ENCODE measurements around the gene SAMD4A. TPM values are rescaled to one million over a fixed set of nuclear protein-coding genes. Genes with fewer than 3 reads are reported as not detected.

SAMD4A gene
- total RNA-seq, 4 donors from 2014 or later = 7.9 to 18.7 (median 14.4) TPM

DNA sequence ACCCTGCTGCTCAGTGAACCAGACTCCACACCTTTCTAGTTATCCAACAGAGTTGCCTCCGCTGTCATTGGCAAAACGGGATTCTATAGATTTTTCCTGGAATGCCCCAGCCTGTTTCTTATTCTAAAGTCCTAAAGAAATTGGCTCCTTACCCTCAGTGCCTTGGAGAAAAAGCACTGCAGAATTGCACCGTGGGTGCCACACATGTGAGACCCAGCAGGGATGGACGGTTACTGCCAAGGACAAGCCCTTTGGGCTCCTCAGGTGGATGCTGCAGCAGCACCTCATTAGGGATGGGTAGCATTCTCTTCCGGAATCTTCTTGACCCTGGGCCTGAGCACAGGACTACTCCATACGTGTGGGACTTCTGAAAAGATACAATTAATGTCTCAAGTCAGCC, 214.2 kb downstream of the SAMD4A start:
- TF ChIP-seq POLR2A (IDR thresholded peaks at IDR 0.05) = no peak
- TF ChIP-seq, protein P1, sequence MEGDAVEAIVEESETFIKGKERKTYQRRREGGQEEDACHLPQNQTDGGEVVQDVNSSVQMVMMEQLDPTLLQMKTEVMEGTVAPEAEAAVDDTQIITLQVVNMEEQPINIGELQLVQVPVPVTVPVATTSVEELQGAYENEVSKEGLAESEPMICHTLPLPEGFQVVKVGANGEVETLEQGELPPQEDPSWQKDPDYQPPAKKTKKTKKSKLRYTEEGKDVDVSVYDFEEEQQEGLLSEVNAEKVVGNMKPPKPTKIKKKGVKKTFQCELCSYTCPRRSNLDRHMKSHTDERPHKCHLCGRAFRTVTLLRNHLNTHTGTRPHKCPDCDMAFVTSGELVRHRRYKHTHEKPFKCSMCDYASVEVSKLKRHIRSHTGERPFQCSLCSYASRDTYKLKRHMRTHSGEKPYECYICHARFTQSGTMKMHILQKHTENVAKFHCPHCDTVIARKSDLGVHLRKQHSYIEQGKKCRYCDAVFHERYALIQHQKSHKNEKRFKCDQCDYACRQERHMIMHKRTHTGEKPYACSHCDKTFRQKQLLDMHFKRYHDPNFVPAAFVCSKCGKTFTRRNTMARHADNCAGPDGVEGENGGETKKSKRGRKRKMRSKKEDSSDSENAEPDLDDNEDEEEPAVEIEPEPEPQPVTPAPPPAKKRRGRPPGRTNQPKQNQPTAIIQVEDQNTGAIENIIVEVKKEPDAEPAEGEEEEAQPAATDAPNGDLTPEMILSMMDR (IDR thresholded peaks at IDR 0.05) = no peak
- intact Hi-C loops (cut with DNase I; ENCODE audit: low total_unique reads) = no loop called here
- WGBS, 2 donors = 81 to 83% methylated on average over 6 of the region's 6 CpGs
- peak in 1 of 2 donors; percentile 54 for DNase-seq (ENCODE audit: low spot score in 2 of 2)
- H3K4me3 ChIP-seq (ENCODE audit: low read depth, poor library complexity, severe bottlenecking) = no peak overlapping the region

DNA sequence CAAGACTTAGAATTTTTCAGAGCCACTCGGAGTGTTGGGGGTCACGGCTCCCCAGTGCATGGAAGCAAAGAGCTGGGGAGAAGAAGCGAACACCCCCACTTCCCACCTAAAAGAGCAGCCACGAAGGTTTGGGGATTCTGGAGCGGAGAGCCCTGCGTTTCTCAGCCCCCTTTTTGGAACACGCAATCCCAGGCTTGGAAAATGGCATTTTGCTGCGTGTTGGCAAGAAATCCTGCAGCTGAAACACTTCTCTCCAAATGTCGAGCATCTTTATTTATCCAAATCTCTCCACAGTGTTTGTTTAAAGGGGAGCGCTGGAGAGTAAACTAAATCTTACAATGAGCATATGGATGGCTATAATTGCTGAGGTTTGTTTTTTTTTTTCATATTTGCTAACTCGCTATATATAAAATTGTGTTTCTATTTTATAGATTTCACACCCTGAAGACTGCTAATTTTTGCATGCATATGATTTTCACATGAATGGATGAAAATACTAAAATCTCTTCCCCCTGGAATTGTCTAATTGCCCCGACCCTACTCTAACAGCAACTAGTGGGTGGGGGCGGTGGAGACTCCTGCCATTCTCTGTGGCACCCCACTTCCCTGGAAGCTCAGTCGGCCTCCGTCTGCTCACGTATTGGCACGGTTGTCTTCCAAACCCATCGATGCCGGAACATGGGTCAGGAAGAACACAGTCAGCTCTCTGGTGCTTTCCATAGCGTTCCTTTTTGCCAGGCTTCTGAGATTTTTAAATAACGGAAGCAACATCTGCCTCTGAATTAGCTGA, 215.2 kb downstream of the SAMD4A start:
- 84 to 85% methylated on average over 21 of the region's 21 CpGs for WGBS, 2 donors
- DNase-seq (ENCODE audit: low spot score in 2 of 2) = peak in 1 of 2 donors; percentile 49
- intact Hi-C loops (cut with DNase I; ENCODE audit: low total_unique reads) = no loop called here
- H3K4me3 ChIP-seq (ENCODE audit: low read depth, poor library complexity, severe bottlenecking) = no peak overlapping the region
- TF ChIP-seq POLR2A (IDR thresholded peaks at IDR 0.05) = no peak
- TF ChIP-seq, protein P1 (IDR thresholded peaks at IDR 0.05) = no peak

DNA sequence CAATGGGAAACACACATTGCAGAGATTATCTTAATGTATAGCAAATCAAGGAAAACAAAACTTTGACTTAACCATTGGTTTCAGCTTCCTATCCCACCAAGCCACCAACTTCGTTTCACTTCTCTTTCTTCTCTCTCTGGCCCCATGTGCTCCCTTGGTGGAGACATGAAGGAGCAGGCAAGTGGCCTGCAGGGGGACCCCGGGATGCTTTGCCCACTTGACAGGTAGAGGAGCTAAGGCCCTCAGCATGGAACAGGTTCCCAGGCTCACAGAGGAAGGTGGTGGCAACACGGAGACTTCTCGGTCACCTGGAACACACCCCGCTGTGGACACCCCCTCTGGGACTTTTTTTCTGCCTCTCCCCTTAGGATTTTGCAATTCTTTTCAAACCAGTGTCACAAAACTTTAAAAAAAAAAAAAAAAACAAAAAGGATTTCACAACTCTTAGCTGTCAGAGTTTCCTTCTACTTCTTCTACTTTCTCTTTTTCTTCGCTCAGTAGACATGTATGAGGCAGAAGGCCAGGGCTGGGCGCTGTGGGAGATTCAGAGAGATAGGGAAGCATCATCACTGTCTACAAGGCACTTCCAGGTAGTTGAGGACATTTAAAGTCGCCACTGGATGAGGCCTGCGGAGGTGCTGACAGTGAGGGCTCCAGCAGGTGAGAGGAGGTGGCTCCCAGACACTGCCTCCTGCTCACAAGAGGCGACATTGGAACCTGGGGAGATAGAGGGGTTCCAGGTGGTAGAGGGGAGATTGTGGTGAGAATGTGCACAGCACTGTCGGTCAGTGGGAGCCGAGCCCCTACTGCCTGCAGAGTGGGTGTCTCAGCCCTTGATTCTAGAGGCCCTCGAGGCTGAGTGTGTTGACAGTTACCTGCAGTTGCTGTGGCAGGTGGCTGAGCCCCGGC, 216.1 kb downstream of the SAMD4A start:
- no peak overlapping the region for H3K4me3 ChIP-seq (ENCODE audit: low read depth, poor library complexity, severe bottlenecking)
- intact Hi-C loops (cut with DNase I; ENCODE audit: low total_unique reads) = no loop called here
- 80 to 83% methylated on average over 13 to 14 of the region's 14 CpGs for WGBS, 2 donors
- peak in 1 of 2 donors; percentile 82 for DNase-seq (ENCODE audit: low spot score in 2 of 2)
- no peak for TF ChIP-seq POLR2A (IDR thresholded peaks at IDR 0.05)
- TF ChIP-seq, protein P1 (IDR thresholded peaks at IDR 0.05) = no peak

DNA sequence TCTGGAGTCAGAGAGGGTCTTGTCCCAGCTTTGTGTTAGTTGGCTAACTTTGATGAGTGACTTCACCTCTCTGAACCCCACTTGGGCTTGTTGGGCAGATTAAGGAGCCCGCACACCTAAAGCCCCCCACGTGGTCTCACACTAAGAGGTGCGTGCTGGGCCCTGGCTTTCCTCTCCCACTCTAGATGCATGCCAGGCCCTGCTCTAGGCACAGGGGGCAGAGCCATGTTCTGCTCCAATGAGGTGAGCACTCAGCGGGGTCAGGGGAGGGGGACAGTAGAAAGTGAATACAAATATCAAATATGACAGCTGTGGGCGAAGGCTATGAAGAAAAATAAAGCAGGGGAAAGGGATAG, 216.7 kb downstream of the SAMD4A start:
- intact Hi-C loops (cut with DNase I; ENCODE audit: low total_unique reads) = no loop called here
- 91 to 94% methylated on average over 5 of the region's 5 CpGs for WGBS, 2 donors
- TF ChIP-seq, protein P1 (IDR thresholded peaks at IDR 0.05) = no peak
- TF ChIP-seq POLR2A (IDR thresholded peaks at IDR 0.05) = no peak
- H3K4me3 ChIP-seq (ENCODE audit: low read depth, poor library complexity, severe bottlenecking) = no peak overlapping the region
- peak in 1 of 2 donors; percentile 70 for DNase-seq (ENCODE audit: low spot score in 2 of 2)

DNA sequence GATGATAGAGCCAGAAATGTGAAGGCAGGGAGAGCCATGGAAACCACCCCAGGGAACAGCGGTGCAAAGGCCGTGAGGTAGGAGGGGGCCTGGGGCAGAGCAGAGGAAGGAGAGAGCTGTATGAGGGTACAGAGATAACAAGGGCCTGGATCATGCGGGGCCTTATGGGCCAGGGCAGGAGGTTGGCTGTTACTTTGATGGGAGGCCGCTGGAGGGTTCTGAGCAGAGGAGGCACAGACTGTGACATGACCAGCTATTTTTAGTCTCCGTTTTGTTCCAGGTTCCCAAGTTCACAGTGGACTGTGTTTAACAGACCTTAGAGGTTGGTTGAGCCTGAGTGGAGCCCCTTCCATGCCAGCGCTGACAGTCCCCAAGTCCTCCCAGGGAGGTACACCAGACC, 217.1 kb downstream of the SAMD4A start:
- intact Hi-C loops (cut with DNase I; ENCODE audit: low total_unique reads) = no loop called here
- TF ChIP-seq, protein P1 (IDR thresholded peaks at IDR 0.05) = no peak
- no peak for TF ChIP-seq POLR2A (IDR thresholded peaks at IDR 0.05)
- peak in 1 of 2 donors; percentile 71 for DNase-seq (ENCODE audit: low spot score in 2 of 2)
- H3K4me3 ChIP-seq (ENCODE audit: low read depth, poor library complexity, severe bottlenecking) = no peak overlapping the region
- 90 to 99% methylated on average over 6 of the region's 6 CpGs for WGBS, 2 donors

Measured in lower leg skin (tissue), 4 donors.